GM12801 (cell line): ENCODE measurements around the gene SPATA46.

Experiments used
- CTCF ChIP-seq: IDR thresholded peaks from one replicate; pipeline ENCODE4 v1.5.1; 2011; ENCODE audit warnings: control low read depth; ENCODE audit not compliant: insufficient read length; ENCODE audit errors: extremely low read depth

Gene SPATA46

GRCh38 chr1:162358928-162359327 lies 17.7 kb downstream of the SPATA46 start:
- TF ChIP-seq CTCF = no peak

GRCh38 chr1:162357681-162358266 lies 18.9 kb downstream of the SPATA46 start:
- TF ChIP-seq CTCF = no peak

GRCh38 chr1:162353702-162354101 lies 23.0 kb downstream of the SPATA46 start:
- TF ChIP-seq CTCF = no peak

- no peak for TF ChIP-seq CTCF
Measured at GRCh38 chr1:162353078-162353477, 23.6 kb downstream of the SPATA46 start.

GRCh38 chr1:162351246-162351842 lies 25.3 kb downstream of the SPATA46 start:
- TF ChIP-seq CTCF = no peak

- no peak for TF ChIP-seq CTCF
Measured at GRCh38 chr1:162349635-162350330, 26.9 kb downstream of the SPATA46 start.

GRCh38 chr1:162347281-162347680 lies 29.4 kb downstream of the SPATA46 start:
- TF ChIP-seq CTCF = no peak
